Upper lobe of left lung (tissue), 6 donors: Measurements from ENCODE around the gene PTGFRN. TPM values are rescaled to one million over a fixed set of nuclear protein-coding genes. Genes with fewer than 3 reads are reported as not detected.
"Not testable (repeated sequence)": the region's sequence is repeated elsewhere in the genome, so short reads cannot be mapped to it uniquely, and the experiment has no call there.

Experiments used
- ATAC-seq, 2 donors: fragments of 200-7000 bp; cut with Tn5 transposase; one replicate each; pipeline ENCODE4 v1.9.1; 2022; ENCODE audit warnings: mild to moderate bottlenecking in 2 of 2, moderate library complexity in 2 of 2; ENCODE audit not compliant: low FRiP score in 2 of 2
- DNase-seq, 2 donors: peaks; one replicate each; pipeline ENCODE4 v3.0.0-alpha.2; 2019 to 2020
- H3K27ac ChIP-seq, 4 donors: fragments of 200-600 bp; sonication (generic); one replicate each; pipeline ENCODE4 v1.5.1; 2016 to 2019
- H3K27me3 ChIP-seq, 4 donors: fragments of 200-600 bp; sonication (generic); one replicate each; pipeline ENCODE4 v1.5.1; 2017 to 2019
- H3K36me3 ChIP-seq, 4 donors: fragments of 200-600 bp; sonication (generic); one replicate each; pipeline ENCODE4 v1.5.1; 2016 to 2019
- H3K4me1 ChIP-seq, 4 donors: fragments of 200-600 bp; sonication (generic); one replicate each; pipeline ENCODE4 v1.5.1; 2018 to 2019
- H3K4me3 ChIP-seq, 4 donors: fragments of 200-600 bp; sonication (generic); one replicate each; pipeline ENCODE4 v1.5.1; 2017 to 2019; ENCODE audit warnings: mild to moderate bottlenecking in 2 of 4, moderate library complexity in 1 of 4
- H3K9me3 ChIP-seq, 4 donors: fragments of 200-600 bp; sonication (generic); one replicate each; pipeline ENCODE4 v1.5.1; 2018 to 2019
- EP300 ChIP-seq, 4 donors: sonication (generic); formaldehyde crosslinking; IDR thresholded peaks; one replicate each; pipeline ENCODE4 v1.5.1; 2017; ENCODE audit warnings: antibody characterized with exemption in 4 of 4, control low read depth in 2 of 4
- POLR2A ChIP-seq, 4 donors: fragments of 450-650 bp; IDR thresholded peaks; one replicate each; pipeline ENCODE4 v1.5.1; 2016 to 2017; ENCODE audit warnings: antibody characterized with exemption in 4 of 4, mild to moderate bottlenecking in 2 of 4
- POLR2AphosphoS5 ChIP-seq, 2 donors: sonication (generic); formaldehyde crosslinking; IDR thresholded peaks; one replicate each; pipeline ENCODE4 v1.5.1; 2017; ENCODE audit warnings: antibody characterized with exemption in 2 of 2
- WGBS, 2 donors: methylation state at CpG; one replicate each; pipeline ENCODE4 v1.1.5; 2017 to 2018; 5-methylcytosine and 5-hydroxymethylcytosine counted together
- total RNA-seq, 6 donors: library from RNA; depleted of rRNA in 4 of 6; stranded (reverse); fragments of >200 nt in 4 of 6; gene quantifications; one replicate each; pipeline versions ENCODE4 v1.1.0 to v1.2.1, GENCODE V29; 2016 to 2021
- TF ChIP-seq, protein P1 (sequence below), 6 experiments: fragments of 450-650 bp in 4 of 6; fragments of 200-600 bp in 2 of 6; sonication (generic) in 2 of 6; IDR thresholded peaks; one replicate each; pipeline ENCODE4 v1.5.1; 2016 to 2019; ENCODE audit warnings: antibody characterized with exemption in 6 of 6
- donor health status: DM: no; HTN: no; CAD: no; lungs with moderate emphysema.
- donor health status: DM: no; HTN: yes; CAD: no; lungs with severe emphysema.

PTGFRN gene
- total RNA-seq = 10 to 100 TPM; 11.7 to 33.6 (median 20.1) TPM

DNA sequence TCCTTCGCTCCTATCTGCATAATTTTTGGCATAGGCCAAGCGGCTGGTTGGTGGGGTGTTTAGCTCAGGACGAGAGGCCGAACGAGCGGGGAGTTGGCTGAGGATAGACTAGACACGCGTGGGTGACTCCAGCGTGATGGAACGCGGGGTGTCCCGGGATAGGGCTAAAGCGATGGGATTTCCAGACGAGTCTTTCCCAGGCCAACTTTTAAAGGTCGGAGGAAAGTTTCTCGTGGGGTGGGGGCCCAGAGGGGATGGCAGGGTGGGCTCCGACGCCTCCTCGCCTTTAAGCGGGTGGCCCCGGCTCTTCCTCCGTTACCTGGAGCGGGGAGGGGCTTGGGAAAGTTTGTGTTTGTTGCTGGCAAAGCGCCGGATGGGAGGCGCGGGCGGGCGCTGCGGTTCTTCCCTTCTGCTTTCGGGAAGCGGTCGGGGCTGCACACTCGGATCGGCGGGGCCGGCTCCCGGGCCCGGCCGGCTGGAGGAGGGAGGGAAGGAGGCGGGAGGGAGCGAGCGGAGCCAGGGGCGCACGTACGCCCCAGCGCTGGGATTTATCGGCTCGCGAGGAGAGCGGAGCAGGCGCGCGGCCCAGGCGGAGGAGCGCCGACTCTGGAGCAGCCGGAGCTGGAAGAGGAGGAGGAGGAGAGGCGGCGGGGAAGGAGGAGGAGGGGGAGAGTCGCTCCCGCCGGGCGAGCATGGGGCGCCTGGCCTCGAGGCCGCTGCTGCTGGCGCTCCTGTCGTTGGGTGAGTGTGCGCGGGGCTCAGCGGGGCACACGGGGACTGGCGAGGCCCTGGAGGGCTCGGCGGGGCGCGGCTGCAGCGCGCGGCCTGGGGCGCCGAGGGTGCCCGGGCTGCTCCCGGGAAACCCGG is at the start of gene PTGFRN:
Gene PTGFRN (plus strand): TSS at position 405 of the 867 bp plus-strand sequence. CDS start 288 bp downstream, at position 693.
- peak within 1 kb of the TSS; percentile 35 to 74 (median 68) for H3K4me3 ChIP-seq
- H3K27me3 ChIP-seq = peaks cover 0 to 7% (median 0%) of the 10 kb centered on the region in 4 donors
- H3K4me1 ChIP-seq = peaks cover 5 to 16% (median 11%) of the 10 kb centered on the region in 4 donors
- H3K27ac ChIP-seq = peak within 1 kb of the TSS; percentile 51 to 81 (median 70)
- TF ChIP-seq POLR2A (IDR thresholded peaks at IDR 0.05) = peak in 1 of 4 donors; percentile 23
- TF ChIP-seq, protein P1, sequence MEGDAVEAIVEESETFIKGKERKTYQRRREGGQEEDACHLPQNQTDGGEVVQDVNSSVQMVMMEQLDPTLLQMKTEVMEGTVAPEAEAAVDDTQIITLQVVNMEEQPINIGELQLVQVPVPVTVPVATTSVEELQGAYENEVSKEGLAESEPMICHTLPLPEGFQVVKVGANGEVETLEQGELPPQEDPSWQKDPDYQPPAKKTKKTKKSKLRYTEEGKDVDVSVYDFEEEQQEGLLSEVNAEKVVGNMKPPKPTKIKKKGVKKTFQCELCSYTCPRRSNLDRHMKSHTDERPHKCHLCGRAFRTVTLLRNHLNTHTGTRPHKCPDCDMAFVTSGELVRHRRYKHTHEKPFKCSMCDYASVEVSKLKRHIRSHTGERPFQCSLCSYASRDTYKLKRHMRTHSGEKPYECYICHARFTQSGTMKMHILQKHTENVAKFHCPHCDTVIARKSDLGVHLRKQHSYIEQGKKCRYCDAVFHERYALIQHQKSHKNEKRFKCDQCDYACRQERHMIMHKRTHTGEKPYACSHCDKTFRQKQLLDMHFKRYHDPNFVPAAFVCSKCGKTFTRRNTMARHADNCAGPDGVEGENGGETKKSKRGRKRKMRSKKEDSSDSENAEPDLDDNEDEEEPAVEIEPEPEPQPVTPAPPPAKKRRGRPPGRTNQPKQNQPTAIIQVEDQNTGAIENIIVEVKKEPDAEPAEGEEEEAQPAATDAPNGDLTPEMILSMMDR (IDR thresholded peaks at IDR 0.05) = no peak
- H3K36me3 ChIP-seq = no peaks in the 10 kb centered on the region
- no peaks in the 10 kb centered on the region for H3K9me3 ChIP-seq
- ATAC-seq = peak; percentile 66 to 89
- WGBS, 2 donors = 14 to 47% methylated on average over 16 to 58 of the region's 86 CpGs
- DNase-seq = peak; percentile 47 to 94

DNA sequence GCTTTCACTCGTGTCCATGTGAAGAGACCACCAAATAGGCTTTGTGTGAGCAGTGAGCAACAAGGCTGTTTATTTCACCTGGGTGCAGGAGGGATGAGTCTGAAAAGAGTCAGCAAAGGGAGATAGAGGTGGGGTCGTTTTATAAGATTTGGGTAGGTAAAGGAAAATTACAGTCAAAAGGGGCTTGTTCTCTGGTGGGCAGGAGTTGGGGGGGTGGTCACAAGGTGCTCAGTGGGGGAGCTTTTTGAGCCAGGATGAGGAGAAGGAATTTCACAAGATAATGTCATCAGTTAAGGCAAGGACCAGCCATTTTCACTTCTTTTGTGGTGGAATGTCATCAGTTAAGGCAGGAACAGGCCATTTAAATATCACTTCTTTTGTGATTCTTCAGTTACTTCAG is 49.5 kb upstream of the PTGFRN start:
- DNase-seq, ATAC-seq: not testable (repeated sequence)
- WGBS, 2 donors = 86 to 97% methylated on average over 2 of the region's 2 CpGs

DNA sequence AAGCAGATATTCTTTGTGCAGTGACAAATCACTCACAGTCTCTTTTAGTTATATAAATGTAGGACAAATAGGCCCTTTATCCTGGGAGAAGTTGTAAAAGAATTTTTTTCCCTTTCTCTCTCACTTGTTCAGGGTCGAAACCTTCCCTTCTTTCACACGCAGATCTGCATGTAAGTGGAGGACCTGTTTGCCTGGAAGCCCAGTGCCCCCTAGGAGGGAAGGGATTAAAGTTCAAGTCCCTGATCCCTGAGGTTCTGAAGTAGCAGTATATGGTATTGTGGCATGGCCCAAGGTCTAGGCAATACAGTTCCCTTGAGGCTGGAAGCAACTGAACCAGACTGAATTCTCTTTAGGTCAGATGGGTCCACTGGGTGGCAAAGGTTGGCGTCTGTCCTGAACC is 48.6 kb upstream of the PTGFRN start:
- Histone ChIP-seq H3K27me3 (no peaks in the 10 kb centered on the region), H3K9me3 (peaks cover 0 to 6% (median 0%) of the 10 kb centered on the region in 4 donors), H3K4me3 (no peak overlapping the region), H3K36me3 (no peaks in the 10 kb centered on the region), H3K27ac (no peak overlapping the region), H3K4me1 (no peaks in the 10 kb centered on the region)
- TF ChIP-seq, protein P1 (IDR thresholded peaks at IDR 0.05) = no peak
- TF ChIP-seq EP300 (IDR thresholded peaks at IDR 0.05) (no peak), POLR2AphosphoS5 (IDR thresholded peaks at IDR 0.05) (no peak), POLR2A (IDR thresholded peaks at IDR 0.05) (no peak)
- DNase-seq = no peak
- ATAC-seq = no peak
- 83 to 92% methylated on average over 3 of the region's 3 CpGs for WGBS, 2 donors

More for the DNA sequence above, 49.5 kb upstream of the PTGFRN start:
- not testable (repeated sequence) for H3K4me3 ChIP-seq, H3K4me1 ChIP-seq, H3K36me3 ChIP-seq, H3K27ac ChIP-seq, H3K27me3 ChIP-seq, H3K9me3 ChIP-seq

DNA sequence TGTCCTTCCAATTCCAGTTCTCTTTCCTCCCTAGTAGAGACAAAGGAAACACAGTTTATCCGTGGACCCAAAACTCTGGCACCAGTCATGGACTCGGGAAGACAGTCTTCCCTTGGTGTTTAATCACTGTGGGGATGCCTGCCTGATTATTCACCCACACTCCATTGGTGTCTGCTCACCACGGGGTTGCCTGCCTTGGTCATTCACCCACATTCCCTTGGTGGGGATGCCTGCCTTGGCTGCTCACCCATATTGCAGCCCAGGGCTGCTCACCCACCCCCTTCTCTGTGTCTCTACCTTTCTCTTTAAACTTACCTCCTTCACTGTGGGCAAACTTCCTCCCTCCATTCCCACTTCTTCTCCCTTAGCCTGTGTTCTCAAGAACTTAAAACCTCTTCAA is 46.7 kb upstream of the PTGFRN start:
- H3K4me3 ChIP-seq, DNase-seq, H3K27me3 ChIP-seq, H3K36me3 ChIP-seq, ATAC-seq, H3K27ac ChIP-seq, H3K4me1 ChIP-seq: not testable (repeated sequence)
- 77 to 80% methylated on average over 3 of the region's 3 CpGs for WGBS, 2 donors
- H3K9me3 ChIP-seq = peaks cover 0 to 15% (median 9%) of the 10 kb centered on the region in 4 donors

DNA sequence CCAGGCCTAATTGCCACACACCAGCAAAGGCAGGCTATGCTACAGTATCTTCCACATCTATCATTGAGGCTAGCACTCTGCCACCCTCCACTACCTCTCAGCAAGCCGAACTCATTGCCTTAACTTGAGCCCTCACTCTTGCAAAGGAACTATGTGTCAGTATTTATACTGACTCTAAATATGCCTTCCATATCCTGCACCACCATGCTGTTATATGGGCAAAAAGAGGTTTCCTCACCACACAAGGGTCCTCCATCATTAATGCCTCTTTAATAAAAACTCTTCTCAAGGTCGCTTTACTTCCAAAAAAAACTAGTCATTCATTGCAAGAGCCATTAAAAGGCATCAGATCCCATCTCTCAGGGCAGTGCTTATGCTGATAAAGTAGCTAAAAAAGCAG is 43.2 kb upstream of the PTGFRN start:
- not testable (repeated sequence) for DNase-seq, ATAC-seq, H3K36me3 ChIP-seq, H3K27ac ChIP-seq, H3K4me1 ChIP-seq, H3K4me3 ChIP-seq, H3K27me3 ChIP-seq
- WGBS, 2 donors = 93% methylated on average over 2 of the region's 2 CpGs
- H3K9me3 ChIP-seq = peaks cover 0 to 15% (median 9%) of the 10 kb centered on the region in 4 donors

DNA sequence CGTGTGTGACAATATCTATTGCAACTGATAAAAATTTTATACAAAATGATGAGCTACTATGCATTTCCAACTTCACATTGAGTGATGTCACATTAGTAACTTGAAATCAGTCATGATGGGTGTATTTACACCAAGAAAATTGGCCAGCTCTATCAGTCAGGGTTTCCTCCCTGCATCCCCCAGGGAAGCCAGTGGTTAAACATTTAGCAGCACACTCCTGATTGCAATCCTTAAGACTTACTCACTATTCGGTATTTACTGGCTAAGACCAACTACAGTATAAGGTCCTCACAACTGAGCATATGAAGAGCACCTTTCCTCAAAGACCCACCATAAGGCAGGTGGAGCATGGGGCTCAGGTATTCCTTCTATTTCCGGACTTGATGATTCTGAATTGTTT is 41.3 kb upstream of the PTGFRN start:
- no peaks in the 10 kb centered on the region for H3K36me3 ChIP-seq
- 51 to 53% methylated on average over 3 of the region's 3 CpGs for WGBS, 2 donors
- no peak overlapping the region for H3K4me3 ChIP-seq
- TF ChIP-seq EP300 (IDR thresholded peaks at IDR 0.05) = no peak
- TF ChIP-seq POLR2AphosphoS5 (IDR thresholded peaks at IDR 0.05) = no peak
- TF ChIP-seq, protein P1 (IDR thresholded peaks at IDR 0.05) = no peak
- no peak for TF ChIP-seq POLR2A (IDR thresholded peaks at IDR 0.05)
- DNase-seq = no peak
- H3K4me1 ChIP-seq = no peaks in the 10 kb centered on the region
- peak in 1 of 2 donors; percentile 81 for ATAC-seq
- peaks cover 0 to 15% (median 9%) of the 10 kb centered on the region in 4 donors for H3K9me3 ChIP-seq
- H3K27me3 ChIP-seq = no peaks in the 10 kb centered on the region
- no peak overlapping the region for H3K27ac ChIP-seq
